NCI-H2227 treated with DMSO at 0.1 percent for 48 hours (cell line): Measurements from ENCODE around the gene KCNK1.

Experiments
- DNase-seq: peaks from one replicate; lab custom pipeline; 2025; lab: John Stamatoyannopoulos, UW

Gene KCNK1

GRCh38 chr1:233613252-233614172 lies at the start of gene KCNK1:
TSS of gene KCNK1 (plus strand) at chr1:233614106. CDS start at chr1:233614172, 66 bp downstream.
- DNase-seq: peak; percentile 76

DNA sequence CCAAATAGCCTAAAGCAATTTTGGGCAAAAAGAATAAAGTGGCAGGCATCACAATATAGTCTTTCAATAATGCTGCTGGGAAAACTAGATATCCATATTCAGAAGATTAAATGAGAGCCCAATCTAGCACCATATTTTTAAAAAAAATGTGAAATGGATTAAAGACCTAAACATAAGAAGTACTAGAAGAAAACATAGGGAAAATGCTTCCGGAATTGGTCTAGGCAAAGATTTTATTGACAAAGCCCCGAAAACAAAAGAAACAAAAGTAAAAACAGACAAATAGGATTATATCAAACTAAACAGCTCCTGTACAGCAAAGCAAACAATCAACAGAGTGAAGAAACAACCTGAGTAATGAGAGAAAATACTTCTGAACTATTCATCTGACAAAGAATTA lies 48.6 kb upstream of the KCNK1 start:
- DNase-seq: no peak

DNA sequence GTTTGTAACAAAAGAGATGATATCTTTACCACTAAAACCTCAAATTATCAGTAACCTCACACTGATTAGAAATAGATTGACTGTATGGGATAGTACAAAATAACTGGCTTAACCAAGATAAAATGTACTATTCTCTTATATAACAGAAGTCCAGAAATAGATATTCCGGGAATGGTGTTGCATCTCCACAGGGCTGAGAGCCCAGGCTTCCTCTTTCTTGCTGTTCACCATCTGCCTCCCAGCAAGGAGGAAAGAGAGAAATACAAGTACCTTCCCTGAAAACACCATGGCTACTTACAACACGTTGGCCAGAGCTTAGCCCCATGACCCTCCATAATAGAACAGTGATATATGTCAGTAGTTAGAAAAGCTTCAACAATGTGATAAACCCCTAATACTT lies 47.0 kb upstream of the KCNK1 start:
- DNase-seq: no peak

GRCh38 chr1:233569636-233570035 lies 44.3 kb upstream of the KCNK1 start:
- no peak for DNase-seq

DNA sequence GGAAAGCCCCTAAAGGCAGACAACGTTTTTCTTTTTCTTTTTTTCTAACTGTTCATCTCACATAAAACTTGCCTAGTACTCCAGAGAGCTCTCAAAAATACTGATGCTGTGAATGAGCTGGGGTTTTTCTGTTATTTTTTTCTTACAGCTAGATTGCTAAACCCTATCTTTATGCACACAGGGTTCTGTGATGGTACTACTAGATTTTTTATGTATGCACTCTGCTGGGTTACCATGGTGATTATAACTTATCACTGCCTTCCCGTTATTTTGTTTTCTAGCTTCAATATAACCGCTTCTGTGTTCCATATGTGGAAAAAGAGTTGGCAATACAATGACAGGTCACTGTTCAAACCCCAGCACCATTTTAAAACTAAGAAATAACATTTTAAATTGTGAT lies 43.7 kb upstream of the KCNK1 start:
- DNase-seq: peak; percentile 20

GRCh38 chr1:233570706-233571105 lies 43.2 kb upstream of the KCNK1 start:
- no peak for DNase-seq

GRCh38 chr1:233572896-233573295 lies 41.0 kb upstream of the KCNK1 start:
- DNase-seq: no peak

- no peak for DNase-seq
Observed at GRCh38 chr1:233575450-233575849, 38.5 kb upstream of the KCNK1 start.

DNA sequence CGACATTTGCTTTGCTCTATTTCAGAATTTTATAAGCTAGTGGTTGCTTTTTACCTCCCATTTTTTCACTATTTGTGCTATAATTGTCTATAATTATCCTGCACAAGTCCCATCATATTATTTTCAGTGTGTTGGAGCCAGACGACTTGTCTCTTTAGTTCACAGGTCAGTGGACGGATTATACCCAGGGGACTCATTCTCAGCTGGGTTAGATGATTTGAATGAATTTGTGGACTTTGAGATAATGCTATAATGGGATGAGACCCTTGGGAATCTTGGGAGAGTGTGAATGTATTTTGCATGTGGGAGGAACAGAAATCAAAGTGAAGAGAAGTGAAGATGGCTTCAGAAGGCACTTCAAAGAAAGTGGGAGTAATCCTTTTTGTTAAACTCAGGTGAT lies 31.5 kb upstream of the KCNK1 start:
- DNase-seq: peak; percentile 62

GRCh38 chr1:233584376-233584775 lies 29.5 kb upstream of the KCNK1 start:
- DNase-seq: no peak

DNA sequence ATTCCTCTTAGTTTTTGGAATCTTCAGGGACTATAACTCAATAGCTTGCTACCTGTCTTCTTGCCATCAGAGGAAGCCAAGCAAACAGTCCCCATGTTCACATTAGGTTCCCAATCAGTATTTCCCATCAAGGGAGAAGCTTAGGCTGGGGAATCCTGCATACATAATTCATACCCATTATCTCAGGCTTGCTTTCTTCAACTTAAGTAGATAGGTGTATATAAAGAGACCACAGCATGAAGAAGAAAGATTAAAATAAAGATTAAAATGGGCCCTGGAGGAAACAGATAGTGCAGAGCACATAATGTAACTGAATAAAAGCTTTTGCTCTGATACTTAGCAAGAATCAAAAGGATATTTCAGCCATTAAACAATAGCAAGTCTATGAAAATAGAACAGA lies 29.0 kb upstream of the KCNK1 start:
- no peak for DNase-seq

DNA sequence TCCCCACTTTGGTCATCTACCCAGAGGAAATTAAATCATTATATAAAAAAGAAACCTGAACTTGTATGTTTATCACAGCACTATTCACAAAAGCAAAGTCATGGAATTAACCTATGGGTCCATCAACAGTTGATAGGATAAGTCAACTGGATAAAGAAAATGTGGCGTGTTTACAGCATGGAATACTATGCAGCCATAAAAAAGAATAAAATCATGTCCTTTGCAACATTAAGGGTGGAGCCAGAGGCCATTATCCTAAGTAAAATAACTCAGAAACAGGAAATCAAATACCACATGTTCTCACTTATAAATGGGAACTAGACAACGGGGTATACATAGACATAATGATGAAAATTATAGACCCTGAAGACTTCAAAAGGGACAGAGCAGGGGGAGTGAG lies 27.6 kb upstream of the KCNK1 start:
- no peak for DNase-seq

DNA sequence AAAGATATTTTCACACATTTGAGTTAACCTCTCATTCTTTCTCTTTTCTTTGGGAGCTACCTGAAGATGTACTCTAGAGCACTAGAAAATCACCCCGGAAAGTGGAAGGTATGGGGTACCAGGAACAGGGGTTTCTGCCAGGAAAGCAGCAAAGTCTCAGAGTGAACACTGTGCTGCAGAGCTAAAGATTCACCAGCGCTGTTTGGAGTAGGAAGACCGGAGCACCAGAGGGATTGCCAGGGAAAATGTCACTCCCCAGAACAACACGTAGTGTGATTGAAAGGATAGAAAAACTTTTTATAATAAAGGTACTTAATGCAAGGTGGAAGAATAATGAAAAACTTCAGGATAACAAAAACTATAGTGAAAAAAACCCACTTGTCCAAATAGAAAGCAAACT lies 26.7 kb upstream of the KCNK1 start:
- DNase-seq: no peak

- DNase-seq: peak; percentile 71
Observed at GRCh38 chr1:233587958-233588799, 25.7 kb upstream of the KCNK1 start.

GRCh38 chr1:233597489-233597901 lies 16.4 kb upstream of the KCNK1 start:
- DNase-seq: no peak

GRCh38 chr1:233598891-233599541 lies 14.9 kb upstream of the KCNK1 start:
- DNase-seq: no peak

DNA sequence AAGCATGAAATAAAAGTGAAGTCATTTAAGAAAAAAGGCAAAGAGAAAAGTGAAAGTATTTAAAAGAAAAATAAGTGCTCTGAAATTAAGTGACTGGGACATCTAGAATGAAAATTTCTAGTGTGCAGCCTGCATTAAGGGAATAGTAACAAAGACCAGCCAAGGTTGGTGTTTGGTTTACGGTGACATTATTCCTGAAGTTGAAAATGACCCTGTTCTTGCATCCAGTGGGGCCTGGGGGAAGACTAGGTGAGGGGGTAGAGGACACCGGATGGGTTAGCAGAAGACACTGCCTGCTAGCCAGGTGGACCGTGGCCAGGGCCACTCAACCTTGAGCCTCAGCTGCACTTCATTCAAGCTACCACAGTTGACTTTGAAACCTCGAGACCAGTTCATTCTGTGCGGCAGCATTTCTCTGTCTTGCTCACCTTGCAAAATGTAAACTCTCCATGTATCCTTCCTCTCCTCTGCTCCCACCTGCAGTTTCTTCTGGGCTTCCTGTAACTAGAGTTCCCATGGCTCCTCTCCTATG lies 14.3 kb upstream of the KCNK1 start:
- DNase-seq: no peak

GRCh38 chr1:233600488-233600887 lies 13.4 kb upstream of the KCNK1 start:
- no peak for DNase-seq

DNA sequence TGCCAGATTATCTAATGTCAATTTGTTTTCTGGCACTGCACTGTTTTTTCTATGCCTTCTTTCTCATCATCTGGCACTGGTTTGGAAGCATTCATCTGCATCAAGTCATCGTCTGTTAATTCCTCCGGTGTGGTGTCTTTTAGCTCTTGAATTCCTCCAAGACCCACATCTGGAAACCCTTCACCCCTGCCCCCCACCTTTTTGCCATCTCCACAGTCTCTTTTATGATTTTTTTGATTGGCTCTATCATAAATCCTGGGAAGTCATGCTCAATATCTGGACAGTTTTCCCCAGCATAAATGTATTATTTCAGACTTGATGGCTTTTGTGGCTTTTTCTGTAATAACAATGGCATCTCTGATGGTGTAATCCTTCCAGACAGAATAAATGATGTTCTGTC lies 10.4 kb upstream of the KCNK1 start:
- no peak for DNase-seq

DNA sequence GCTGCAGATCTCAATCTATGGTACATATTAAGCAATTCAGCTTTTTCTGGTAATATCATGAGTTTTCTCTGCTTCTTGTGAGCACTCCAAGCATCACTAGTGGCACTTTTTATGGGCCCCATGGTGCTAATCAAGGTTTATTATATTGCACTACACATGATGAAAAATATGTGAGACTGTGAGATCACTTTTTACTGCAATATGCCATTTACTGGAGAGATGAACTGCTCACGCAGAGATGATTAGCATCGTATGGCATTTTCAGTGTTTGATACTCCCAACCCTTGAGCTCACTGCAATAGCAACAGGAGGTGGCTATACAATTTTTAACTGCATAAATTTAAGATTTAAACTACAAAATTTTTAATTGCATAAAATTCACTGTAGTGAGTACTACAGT lies 8.7 kb upstream of the KCNK1 start:
- no peak for DNase-seq

- DNase-seq: no peak
Observed at GRCh38 chr1:233606813-233607212, 7.1 kb upstream of the KCNK1 start.
